Stimulated activated CD8-positive, alpha-beta memory T cell treated with anti-CD3 and anti-CD28 coated beads, Interleukin-2, amount 100 ng/mL, for 1 hour (primary cell): ENCODE data around the gene EHD4.

Source experiments
- DNase-seq, 2 donors: peaks; one replicate each; pipeline ENCODE4 v3.0.0-alpha.2; 2020; ENCODE audit warnings: low read depth in 2 of 2

Gene EHD4

DNA sequence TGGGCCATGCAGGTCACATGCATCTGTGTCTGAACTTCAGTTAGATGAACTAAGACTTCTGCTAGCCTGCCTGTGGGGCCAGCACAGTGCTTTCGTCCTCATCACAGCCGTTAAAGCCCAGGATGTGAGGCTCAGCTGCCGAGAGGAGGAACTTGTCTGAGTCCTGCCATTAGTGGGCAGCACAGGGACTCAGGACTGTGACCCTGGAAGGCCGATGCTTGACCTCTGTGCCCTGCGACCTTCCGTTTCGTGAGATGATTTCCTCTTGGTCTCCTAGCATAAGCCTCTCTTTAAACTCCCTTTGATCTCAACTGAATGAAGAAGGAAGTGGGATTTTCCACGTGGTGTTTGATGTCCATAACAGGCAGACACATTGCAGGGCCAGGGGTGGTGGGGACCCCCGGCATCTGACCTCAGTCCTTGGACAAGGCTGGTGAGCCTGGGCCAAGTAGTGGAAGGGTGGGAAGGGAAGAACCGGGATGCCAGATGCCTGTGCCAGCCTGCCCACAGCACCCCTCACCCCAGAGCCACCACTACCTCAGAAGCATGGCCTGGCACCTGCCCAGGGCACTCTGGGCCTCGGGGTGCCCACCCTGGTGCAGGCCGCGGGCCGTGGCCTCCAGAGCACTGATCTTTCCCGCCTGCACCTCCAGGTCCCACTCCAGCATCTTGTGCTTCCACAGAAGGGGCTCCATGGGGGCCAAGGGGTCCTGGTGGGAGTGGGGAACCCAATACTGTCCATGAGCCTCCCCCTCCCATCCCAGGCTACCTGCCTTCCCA, 112.1 kb downstream of the EHD4 start:
- DNase-seq = no peak

DNA sequence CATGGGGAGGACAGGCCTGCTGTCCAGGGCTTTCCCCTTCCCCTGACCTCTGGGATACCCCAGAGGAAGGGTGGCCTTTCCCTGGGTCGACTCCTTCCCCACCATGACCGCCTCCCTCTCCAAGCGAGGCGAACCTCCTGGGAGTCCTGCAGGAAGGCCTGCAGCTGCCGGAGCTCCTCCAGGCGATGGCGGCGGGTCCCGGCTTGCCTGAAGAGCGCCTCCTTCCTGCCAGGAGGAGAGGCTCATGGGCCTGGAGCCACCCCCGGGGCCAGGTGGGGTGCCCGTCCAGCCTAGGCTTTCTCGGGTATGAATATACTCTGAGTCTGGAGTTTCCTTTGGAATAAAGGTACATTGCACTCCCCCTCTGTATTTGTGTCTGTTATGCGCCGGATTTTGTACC, 113.6 kb downstream of the EHD4 start:
- DNase-seq = no peak

DNA sequence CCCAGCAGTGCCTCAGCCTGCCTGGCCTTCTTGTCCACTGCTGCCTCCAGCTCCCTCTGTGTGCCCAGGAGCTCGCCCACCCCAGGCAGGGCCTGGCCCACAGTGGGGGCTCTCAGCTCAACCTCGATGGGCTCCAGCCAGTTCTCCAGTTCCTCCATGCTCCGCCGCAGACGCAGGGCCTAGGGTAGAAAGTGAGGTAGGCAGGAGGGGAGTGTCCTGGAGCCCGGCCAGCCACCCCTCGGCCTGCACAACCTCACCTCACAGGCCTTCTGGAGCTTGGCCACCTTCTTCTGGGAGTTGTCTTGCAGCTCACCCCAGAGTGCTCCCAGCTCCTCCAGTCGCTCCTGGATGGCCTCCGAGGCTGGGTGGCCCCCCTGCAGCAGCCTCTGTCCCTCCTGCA, 115.0 kb downstream of the EHD4 start:
- DNase-seq = no peak

DNA sequence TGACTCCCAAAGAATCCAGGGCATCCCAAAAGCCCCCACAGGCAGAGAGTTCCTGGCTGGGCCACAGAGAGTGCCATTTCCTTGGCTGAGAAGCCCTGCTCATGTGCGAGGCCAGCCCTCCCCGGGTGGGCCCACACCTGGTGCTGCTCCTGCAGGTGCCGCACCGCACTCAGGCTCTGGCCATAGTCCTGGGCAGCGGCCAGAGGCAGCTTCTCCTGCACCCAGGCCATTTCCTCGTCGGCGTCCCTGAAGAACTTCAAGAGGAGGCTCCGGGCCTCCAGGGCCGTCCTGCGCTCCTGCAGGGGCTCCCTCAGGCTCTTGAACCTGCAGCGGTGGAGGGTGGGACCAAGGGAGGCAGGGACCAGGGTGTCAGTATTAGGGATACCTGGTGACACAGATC, 115.6 kb downstream of the EHD4 start:
- DNase-seq = no peak

DNA sequence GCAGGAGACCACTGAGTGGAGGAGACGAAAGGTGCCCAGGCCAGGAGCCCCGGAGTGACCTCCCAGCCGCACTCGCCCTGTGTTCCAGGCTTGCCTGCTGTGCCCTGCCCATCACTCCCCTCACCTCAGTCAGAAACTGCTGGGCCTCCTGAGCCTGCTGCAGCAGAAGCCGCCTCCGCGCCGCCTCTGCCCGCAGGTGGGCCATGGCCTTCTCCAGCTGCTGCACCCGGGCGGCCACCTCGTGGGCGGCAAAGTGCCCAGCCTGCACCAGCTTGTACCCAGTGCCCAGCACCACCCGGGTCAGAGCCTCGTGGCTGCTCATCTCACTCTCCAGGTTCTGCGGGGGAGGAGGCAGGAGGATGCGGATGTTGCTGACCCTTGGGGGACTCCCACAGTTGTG, 116.1 kb downstream of the EHD4 start:
- DNase-seq = no peak

DNA sequence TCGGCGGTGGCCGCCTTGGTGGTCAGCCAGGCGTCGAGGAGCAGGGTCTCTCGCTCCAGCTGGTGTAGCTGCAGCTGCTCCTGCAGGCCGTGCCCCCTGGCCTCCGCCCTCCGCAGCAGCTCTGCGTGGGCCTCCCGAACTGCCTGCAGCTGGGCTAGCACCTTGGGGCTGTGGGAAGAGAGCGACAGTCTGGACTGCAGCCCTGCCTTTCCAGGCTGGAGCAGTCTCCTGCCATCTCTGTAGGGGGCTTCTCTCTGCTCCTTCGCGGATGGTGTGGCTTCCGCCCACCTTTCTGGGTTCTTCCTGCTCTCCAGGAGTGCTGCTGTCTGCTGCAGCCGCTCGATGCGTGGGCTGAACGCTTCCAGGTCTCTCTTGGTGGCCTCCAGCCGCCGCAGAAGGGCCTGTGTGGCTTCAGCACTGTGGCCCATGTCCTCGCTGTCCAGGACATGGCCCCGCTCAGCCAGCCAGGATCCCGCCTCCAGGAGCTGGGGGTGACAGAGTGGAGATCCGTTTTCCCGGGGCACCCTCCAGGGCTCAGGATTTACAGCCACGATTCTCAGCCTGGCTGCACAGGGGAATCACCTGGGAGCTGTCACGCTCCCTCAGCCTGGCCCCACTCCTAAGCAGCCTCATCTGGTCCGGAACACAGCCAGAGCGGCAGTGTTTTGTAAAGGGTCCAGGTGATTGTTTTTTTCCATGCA, 116.9 kb downstream of the EHD4 start:
- DNase-seq = no peak

DNA sequence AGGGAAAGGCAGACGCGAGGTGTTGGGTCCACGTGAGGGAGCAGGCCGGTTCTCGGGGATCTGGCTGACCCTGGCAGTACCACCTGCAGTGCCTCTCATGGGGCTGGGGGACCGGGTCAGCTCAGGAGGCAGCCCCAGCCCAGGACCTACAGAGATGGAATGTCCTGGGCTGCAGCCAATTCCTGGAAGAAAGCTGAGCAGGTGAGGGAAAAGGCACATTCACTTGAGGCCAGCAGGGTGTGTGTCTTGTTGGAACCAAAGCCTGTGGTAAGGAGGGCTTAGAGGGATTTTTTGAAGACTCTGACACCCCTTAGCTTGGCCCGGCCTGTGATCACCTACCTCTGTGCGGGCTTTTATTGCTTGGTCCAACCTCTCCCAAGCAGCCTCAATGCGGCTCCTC, 117.9 kb downstream of the EHD4 start:
- no peak for DNase-seq

DNA sequence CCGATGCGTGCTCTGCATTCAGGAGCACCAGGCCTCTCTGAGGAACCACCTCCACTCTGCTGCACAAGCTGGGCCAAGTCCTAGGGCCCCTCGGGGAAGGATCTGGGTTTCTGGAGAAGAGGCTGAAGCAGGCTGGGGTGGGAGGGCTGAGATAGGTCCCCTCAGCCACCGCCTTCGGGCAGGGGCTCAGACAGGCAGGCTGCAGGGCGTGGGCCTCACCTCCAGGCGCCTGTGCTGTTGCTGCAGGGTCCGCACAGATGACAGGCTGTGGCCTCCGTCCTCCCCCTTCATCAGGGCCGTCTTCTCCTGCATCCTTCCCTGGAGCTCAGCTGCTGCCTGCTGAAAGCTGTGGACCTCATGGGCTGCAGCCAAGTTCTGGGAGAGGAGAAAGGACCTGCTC, 118.5 kb downstream of the EHD4 start:
- DNase-seq = no peak

DNA sequence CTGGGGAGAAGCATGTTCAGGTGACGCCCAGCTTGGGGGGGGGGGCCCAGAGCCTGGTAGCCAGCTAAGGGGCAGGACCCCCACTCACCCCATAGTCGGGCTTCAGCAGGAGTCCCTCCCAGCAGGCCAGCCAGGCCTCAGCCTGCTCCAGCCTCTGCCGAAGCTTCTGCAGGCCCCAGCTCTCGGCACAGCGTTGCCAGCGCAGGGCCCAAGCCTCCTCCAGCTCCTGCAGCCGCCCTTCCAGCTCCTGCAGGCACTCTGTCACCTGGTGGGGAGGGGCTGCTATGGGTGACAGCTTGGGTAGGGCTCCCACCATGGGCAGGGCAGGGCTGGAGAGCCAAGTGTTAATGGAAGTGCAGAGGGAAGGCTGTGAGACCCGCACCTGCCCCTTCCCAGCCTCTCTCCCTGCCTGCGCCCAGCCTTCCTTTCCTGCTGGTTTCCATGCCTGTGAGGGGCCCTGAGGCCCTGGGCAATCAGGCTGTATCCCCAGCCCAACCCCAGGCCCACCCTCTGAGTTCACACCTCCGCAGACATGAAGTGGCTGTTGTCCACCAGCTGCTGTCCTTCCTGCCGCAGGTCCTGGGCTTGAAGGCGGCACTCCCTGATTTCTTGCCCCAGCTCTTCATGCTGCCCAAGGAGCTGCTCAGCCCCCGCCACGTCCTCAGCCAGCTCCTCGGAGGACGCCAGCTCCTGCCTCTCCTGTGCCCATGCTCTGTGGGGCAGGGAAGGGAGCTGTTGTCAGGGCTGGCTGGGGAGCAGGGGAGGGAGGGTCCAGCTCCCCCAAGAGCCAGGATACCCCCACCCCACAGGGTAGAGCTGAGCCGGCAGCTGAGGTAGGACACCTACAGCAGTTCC, 119.4 kb downstream of the EHD4 start:
- no peak for DNase-seq

DNA sequence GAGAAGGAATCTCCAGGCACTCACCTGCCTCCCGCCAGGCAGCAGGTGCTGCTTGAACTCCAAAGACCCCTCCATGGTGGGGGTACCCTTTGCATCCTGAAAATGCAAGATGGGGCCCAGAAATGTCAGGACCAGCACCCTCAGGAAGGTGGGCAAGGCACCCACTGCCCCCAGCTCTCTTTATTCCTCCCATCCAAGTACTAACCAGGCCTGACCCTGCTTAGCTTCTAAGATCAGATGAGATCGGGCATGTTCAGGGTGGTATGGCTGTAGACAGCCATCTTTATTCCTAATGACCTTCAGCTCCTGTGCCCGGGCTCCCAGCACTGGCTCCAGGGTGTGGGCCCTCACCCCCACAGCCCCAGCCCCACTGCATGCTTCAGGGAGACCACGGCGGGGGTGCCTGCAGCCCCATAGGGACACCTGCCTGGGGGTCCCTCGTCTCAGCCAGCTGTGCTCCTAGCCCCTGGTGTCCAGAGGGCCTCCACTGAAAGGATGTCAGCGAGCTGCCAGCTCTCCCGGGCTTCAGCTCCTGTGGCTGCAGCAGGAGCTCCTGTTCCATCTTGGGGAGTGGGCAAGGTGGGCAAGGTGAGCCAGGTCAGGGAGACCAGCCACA, 120.5 kb downstream of the EHD4 start:
- no peak for DNase-seq

DNA sequence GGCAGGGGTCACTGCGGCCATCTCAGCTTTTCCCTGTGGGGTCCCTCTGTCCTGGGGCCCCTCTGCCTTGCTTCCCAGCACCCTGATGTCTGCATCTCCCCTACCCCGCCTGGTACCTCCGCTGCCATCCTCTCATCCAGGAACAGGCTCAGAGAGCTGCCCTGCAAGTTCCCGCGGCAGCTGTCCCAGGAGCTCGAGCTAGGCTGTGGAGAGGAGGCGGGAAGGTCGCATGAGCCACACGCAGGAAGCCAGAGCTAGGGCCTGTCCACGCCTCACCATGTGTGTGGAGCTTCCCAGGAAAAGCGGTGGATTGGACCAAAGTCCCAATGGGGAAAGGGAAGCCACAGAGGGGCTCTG, 121.2 kb downstream of the EHD4 start:
- DNase-seq = no peak

DNA sequence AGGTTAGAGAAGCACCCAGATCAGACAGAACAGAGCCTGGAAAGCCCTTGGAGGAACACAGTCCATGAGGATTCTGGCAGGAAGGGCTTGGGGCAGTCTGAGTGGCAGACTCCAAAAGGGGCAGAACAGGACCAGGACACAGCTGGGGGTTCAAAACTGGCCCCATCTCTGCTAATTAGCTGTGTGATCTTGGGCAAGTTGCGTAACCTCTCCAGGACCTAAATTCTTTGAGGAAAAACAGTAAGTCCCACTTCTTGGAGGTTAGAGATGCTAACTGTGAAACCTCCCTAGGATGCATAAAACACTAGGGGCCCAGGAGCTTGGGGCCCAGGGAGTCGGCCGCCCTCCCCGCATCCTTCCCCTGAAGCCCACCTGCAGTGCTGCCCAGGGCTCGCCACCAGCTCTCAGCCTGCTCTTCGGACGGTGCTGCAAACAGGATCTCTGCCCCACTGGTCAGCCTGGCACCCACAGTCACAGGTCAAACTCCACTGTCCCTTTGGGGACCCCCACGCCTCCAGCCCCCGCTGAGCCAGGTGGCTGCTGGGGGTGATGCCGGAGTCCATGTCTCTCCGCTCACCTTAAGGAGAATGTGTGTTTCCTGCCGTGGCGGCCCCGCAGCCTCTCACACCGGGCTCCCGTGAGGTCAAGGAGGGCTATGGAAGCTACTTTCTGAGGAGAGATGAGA, 121.7 kb downstream of the EHD4 start:
- no peak for DNase-seq

DNA sequence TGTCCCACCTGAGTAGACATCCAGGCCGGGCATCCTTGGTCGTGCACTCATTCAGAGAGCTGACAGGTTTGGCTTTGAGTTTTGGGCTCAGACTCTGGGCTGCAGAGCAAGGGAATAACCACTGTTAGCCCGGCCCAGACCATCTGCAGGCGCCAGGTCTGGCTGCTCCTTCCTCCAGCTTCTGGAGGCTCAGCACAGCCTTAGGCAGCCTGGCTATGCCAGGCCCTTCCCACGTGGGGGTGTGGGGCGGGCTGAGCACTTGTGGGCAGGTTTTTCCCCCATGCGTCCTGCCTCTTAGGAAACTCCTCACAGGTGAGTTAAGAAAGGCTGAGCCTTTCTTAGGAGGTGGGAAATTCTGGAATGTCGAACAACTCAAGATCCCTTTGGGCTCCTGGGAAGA, 122.5 kb downstream of the EHD4 start:
- DNase-seq = no peak

DNA sequence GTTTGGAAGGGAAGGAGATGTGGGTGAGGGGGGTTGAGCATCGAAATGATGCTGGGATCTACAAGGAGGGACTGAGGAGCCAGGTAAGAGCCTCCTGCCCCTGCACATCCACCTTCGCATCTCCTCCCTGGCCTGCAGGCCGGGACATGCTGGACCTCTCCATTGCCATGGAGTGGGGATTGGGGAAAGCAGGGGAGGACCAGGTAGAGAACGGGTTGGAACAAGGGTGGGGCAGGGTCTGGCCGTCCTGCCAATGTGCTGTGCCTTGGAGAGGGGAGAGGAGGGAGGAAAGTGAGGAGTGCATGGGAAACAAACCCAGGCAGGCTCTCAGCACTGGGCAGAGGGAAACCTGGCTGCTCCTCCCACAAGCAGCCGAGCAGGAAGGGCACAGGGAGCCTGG, 123.2 kb downstream of the EHD4 start:
- DNase-seq = no peak

DNA sequence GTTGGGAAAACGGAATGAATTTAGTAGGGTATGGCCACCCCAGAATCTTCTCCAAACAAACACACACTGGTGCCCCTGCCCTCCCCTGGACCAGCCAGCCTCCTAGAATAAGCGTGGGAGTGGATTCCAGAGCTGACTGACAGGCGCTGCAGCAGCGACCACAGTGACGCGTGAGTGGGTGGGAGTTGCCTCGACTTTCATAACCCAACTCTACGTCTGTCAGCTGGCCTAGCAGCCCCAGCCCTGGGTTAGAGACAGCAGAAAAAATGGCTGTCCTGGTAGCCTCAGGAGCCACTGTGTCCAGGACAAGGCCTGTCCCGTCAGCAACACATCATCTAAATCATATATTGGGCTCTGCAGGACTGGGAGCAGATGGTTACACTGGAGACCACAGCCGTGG, 123.7 kb downstream of the EHD4 start:
- DNase-seq = no peak

DNA sequence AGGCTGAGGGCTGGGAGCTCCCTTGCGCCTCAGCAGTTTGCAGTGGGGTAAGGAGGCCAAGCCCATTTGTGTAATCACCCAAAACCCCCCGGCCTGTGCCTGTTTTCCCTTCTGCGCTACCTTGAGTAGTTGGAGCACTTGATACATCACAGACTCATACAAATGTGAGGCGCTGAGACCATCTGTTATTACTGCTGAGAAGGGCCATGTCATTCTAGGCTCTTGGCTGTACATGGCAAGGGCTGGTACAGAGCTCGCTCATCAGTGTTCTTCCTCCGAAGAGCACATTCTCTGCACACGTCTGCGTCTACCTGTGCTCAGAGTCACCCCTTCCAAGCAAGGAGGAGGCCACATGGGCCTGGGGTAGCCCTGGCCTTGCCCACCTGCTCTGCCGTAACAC, 124.4 kb downstream of the EHD4 start:
- DNase-seq = no peak

DNA sequence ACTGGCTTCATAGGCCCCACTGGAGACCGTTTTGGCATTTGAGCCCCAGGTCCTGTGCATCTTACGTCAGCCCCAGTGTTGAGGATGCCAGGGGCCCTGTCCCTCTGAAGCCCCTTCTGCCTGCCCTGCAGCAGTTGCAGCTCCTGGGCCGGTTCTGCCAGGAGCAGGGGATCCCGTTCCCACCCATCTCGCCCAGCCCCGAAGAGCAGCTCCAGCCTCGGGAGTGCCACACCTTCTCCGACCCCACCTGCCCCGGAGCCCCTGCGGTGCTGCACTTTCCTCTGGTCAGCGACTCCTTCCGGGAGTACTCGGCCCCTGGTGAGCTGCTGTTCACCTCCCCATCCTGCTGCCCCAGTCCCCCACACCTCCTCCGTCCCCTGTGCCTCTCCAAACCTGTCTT, 125.2 kb downstream of the EHD4 start:
- no peak for DNase-seq
